Keratinocyte (primary cell): Measurements from ENCODE around the gene ABR. TPM values are rescaled to one million over a fixed set of nuclear protein-coding genes. Genes with fewer than 3 reads are reported as not detected.

Source experiments
- DNase-seq: peaks from one replicate; pipeline ENCODE4 v3.0.0-alpha.2; 2011; ENCODE audit warnings: low read depth, missing footprints, low spot score
- FAIRE-seq: peaks from 2 replicates; lab custom pipeline; 2011; peaks lifted over from hg19 to GRCh38; lab: Jason Lieb, UNC
- H2AFZ ChIP-seq: 2 replicates; pipeline ENCODE4 v1.6.0; 2012; ENCODE audit warnings: low read length, control low read depth, inconsistent platforms; ENCODE audit not compliant: control insufficient read depth
- H3K27ac ChIP-seq: 2 replicates; pipeline ENCODE4 v1.5.1; 2011; ENCODE audit warnings: low read length; ENCODE audit not compliant: control insufficient read depth, insufficient read depth
- H3K27me3 ChIP-seq: 3 replicates; pipeline ENCODE4 v1.6.0; 2011; ENCODE audit warnings: low read length; ENCODE audit not compliant: control insufficient read depth, insufficient read depth; ENCODE audit errors: extremely low read depth
- H3K36me3 ChIP-seq, 2 experiments: 2 replicates in 1 of 2; 3 replicates in 1 of 2; pipeline ENCODE4 v1.5.1; 2011; ENCODE audit warnings: low read length in 2 of 2, mild to moderate bottlenecking in 1 of 2; ENCODE audit not compliant: control insufficient read depth in 2 of 2, insufficient read depth in 2 of 2; ENCODE audit errors: extremely low read depth in 1 of 2
- H3K4me1 ChIP-seq: 3 replicates; pipeline ENCODE4 v1.5.1; 2011; ENCODE audit warnings: low read length; ENCODE audit not compliant: control insufficient read depth, insufficient read depth; ENCODE audit errors: extremely low read depth
- H3K4me2 ChIP-seq: 3 replicates; pipeline ENCODE4 v1.6.0; 2011; ENCODE audit warnings: low read depth, low read length; ENCODE audit not compliant: control insufficient read depth, insufficient read depth; ENCODE audit errors: extremely low read depth
- H3K4me3 ChIP-seq, 3 experiments: fragments of 200-600 bp in 1 of 3; sonication (generic) in 1 of 3; 2 replicates in 2 of 3; 3 replicates in 1 of 3; pipeline ENCODE4 v1.5.1; 2011 to 2016; ENCODE audit warnings: low read length in 3 of 3, mild to moderate bottlenecking in 3 of 3, control low read depth in 2 of 3, inconsistent platforms in 1 of 3, low read depth in 1 of 3, mixed read lengths in 1 of 3, mixed run types in 1 of 3, moderate library complexity in 1 of 3; ENCODE audit not compliant: control insufficient read depth in 2 of 3, insufficient read depth in 2 of 3; ENCODE audit errors: extremely low read depth in 1 of 3
- H3K79me2 ChIP-seq: 2 replicates; pipeline ENCODE4 v1.6.0; 2012; ENCODE audit warnings: low read length; ENCODE audit not compliant: control insufficient read depth, insufficient read depth
- H3K9ac ChIP-seq: 3 replicates; pipeline ENCODE4 v1.6.0; 2011; ENCODE audit warnings: low read length; ENCODE audit not compliant: control insufficient read depth, insufficient read depth; ENCODE audit errors: extremely low read depth
- H3K9me1 ChIP-seq: 3 replicates; pipeline ENCODE4 v1.6.0; 2011; ENCODE audit warnings: low read length; ENCODE audit not compliant: control insufficient read depth, insufficient read depth; ENCODE audit errors: extremely low read depth
- H3K9me3 ChIP-seq: 2 replicates; pipeline ENCODE4 v1.5.1; 2012; ENCODE audit warnings: low read depth, low read length; ENCODE audit not compliant: control insufficient read depth
- H4K20me1 ChIP-seq: 3 replicates; pipeline ENCODE4 v1.6.0; 2011; ENCODE audit warnings: low read length; ENCODE audit not compliant: control insufficient read depth, insufficient read depth; ENCODE audit errors: extremely low read depth
- CTCF ChIP-seq, 3 experiments: IDR thresholded peaks in 1 of 3; conservative IDR thresholded peaks in 1 of 3; optimal IDR thresholded peaks in 1 of 3; 2 replicates in 2 of 3; 3 replicates in 1 of 3; pipeline versions ENCODE3 to v1.5.1; 2011; ENCODE audit warnings: low read length in 3 of 3, mild to moderate bottlenecking in 3 of 3, moderate library complexity in 2 of 3, control low read depth in 1 of 3, inconsistent platforms in 1 of 3; ENCODE audit not compliant: insufficient read depth in 2 of 3; ENCODE audit errors: extremely low read depth in 1 of 3
- EZH2 ChIP-seq: IDR thresholded peaks from one replicate; pipeline ENCODE4 v1.6.1; 2012; ENCODE audit warnings: inconsistent platforms, mild to moderate bottlenecking, low read length, moderate library complexity
- dilution Hi-C: fragments of 300-500 bp; cut with MboI; formaldehyde crosslinking; loops from one replicate; pipeline ENCODE4 v1.7.0; 2020; ENCODE audit warnings: low sequenced_read_pairs; ENCODE audit not compliant: extremely low pct_ligation_motif_present
- polyA plus RNA-seq, 5 experiments: library from polyadenylated mRNA; depleted of rRNA in 3 of 5; stranded (reverse) in 3 of 5; stranded (forward) in 1 of 5; unstranded in 1 of 5; fragments of >200 nt; gene quantifications; 1 replicate in 1 of 5; 2 replicates in 3 of 5; 3 replicates in 1 of 5; pipeline versions ENCODE4 v1.2.1 to v1.2.3, GENCODE V29; 2011 to 2012; ENCODE audit warnings: missing spikeins in 2 of 5, low read depth in 1 of 5, low replicate concordance in 1 of 5

ABR gene
- polyA plus RNA-seq, 1 donor (not counting 4 experiments of a cell fraction or from before 2014, with no cell fraction given), result 17.3 TPM

GRCh38 chr17:1027044-1027443 is 152.7 kb downstream of the ABR start:
- H3K9me3 ChIP-seq, result no peaks in the 10 kb centered on the region
- H3K4me1 ChIP-seq, result no peaks in the 10 kb centered on the region
- H3K9me1 ChIP-seq, result no peaks in the 10 kb centered on the region
- no peak overlapping the region for H3K27ac ChIP-seq
- no peak overlapping the region for H2AFZ ChIP-seq
- H3K9ac ChIP-seq, result no peak overlapping the region
- no peaks in the 10 kb centered on the region for H3K79me2 ChIP-seq
- no peak for TF ChIP-seq EZH2
- TF ChIP-seq CTCF (optimal IDR thresholded peaks at IDR 0.05 in 1 of 3, IDR thresholded peaks at IDR 0.05 in 1 of 3, conservative IDR thresholded peaks at IDR 0.05 in 1 of 3; ENCODE audit: extremely low read depth in 1 of 3, insufficient read depth in 2 of 3, low read length in 3 of 3), result no peak
- DNase-seq, result no peak
- H3K4me2 ChIP-seq, result no peak overlapping the region
- dilution Hi-C loops, result no loop called here
- peaks cover 5% of the 10 kb centered on the region for H4K20me1 ChIP-seq
- H3K36me3 ChIP-seq, result no peaks in the 10 kb centered on the region
- no peak for FAIRE-seq
- no peaks in the 10 kb centered on the region for H3K27me3 ChIP-seq
- H3K4me3 ChIP-seq, result no peak overlapping the region

- FAIRE-seq, result no peak
- Histone ChIP-seq H3K4me1 (no peaks in the 10 kb centered on the region), H3K79me2 (no peaks in the 10 kb centered on the region), H3K9me3 (no peaks in the 10 kb centered on the region), H3K4me2 (no peak overlapping the region), H4K20me1 (peaks cover 5% of the 10 kb centered on the region), H3K27me3 (no peaks in the 10 kb centered on the region), H3K9me1 (no peaks in the 10 kb centered on the region), H3K27ac (no peak overlapping the region), H3K36me3 (no peaks in the 10 kb centered on the region), H3K9ac (no peak overlapping the region), H3K4me3 (no peak overlapping the region), H2AFZ (no peak overlapping the region)
- TF ChIP-seq CTCF (optimal IDR thresholded peaks at IDR 0.05 in 1 of 3, IDR thresholded peaks at IDR 0.05 in 1 of 3, conservative IDR thresholded peaks at IDR 0.05 in 1 of 3; ENCODE audit: extremely low read depth in 1 of 3, insufficient read depth in 2 of 3, low read length in 3 of 3) (no peak), EZH2 (no peak)
- dilution Hi-C loops, result no loop called here
- no peak for DNase-seq
These were observed 153.2 kb downstream of the ABR start for GRCh38 chr17:1026599-1026975.
